Loucy (cell line): Measurements from ENCODE around the gene MEIKIN.
"Not testable (repeated sequence)": the region's sequence is repeated elsewhere in the genome, so short reads cannot be mapped to it uniquely, and the experiment has no call there.

ENCODE experiments used
- CTCF ChIP-seq: fragments of 200-600 bp; sonication (generic); conservative IDR thresholded peaks from 2 replicates; pipeline ENCODE4 v1.5.1; 2014; ENCODE audit warnings: mild to moderate bottlenecking, antibody characterized with exemption, low read length
- EZH2phosphoT487 ChIP-seq: fragments of 200-600 bp; IDR thresholded peaks from 2 replicates; pipeline ENCODE4 v1.6.1; 2018; ENCODE audit warnings: antibody characterized with exemption, mild to moderate bottlenecking, moderate library complexity, borderline replicate concordance

GRCh38 chr5:131842971-131843370 lies 102.5 kb downstream of the MEIKIN start:
- TF ChIP-seq CTCF, EZH2phosphoT487: not testable (repeated sequence)
